OCI-LY3 (cell line): ENCODE results near the gene COL16A1.

Experiments used
- H2AFZ ChIP-seq: fragments of 200-600, 300-600 bp; shearing (Covaris generic); 2 replicates; pipeline ENCODE4 v1.6.0; 2014; ENCODE audit warnings: antibody characterized with exemption, low read depth, low read length
- H3K27ac ChIP-seq: fragments of 200-600, 300-600 bp; sonication (generic); 2 replicates; pipeline ENCODE4 v1.5.1; 2014; ENCODE audit warnings: mild to moderate bottlenecking, low read length, moderate library complexity, mixed read lengths
- H3K27me3 ChIP-seq: fragments of 200-600, 300-600 bp; sonication (generic); 2 replicates; pipeline ENCODE4 v1.6.1; 2014; ENCODE audit warnings: low read depth, low read length, mixed read lengths
- H3K36me3 ChIP-seq: fragments of 200-600, 300-600 bp; sonication (generic); replicated peaks from 2 replicates; pipeline ENCODE3; 2014; ENCODE audit warnings: low read depth, low read length, mixed read lengths
- H3K4me1 ChIP-seq: fragments of 300-600, 200-600 bp; sonication (generic); 2 replicates; pipeline ENCODE4 v1.6.1; 2014; ENCODE audit warnings: low read length, mixed read lengths
- H3K4me2 ChIP-seq: fragments of 200-600, 300-600 bp; sonication (generic); 2 replicates; pipeline ENCODE4 v1.6.1; 2014; ENCODE audit warnings: low read length, mixed read lengths
- H3K4me3 ChIP-seq: fragments of 300-600, 200-600 bp; sonication (generic); 2 replicates; pipeline ENCODE4 v1.5.1; 2014; ENCODE audit warnings: antibody characterized with exemption, mild to moderate bottlenecking, low read length, moderate library complexity
- H3K79me2 ChIP-seq: fragments of 300-600, 200-600 bp; shearing (Covaris generic); 2 replicates; pipeline ENCODE4 v1.6.1; 2014; ENCODE audit warnings: mild to moderate bottlenecking, low read length, mixed read lengths
- H3K9ac ChIP-seq: fragments of 300-600, 200-600 bp; shearing (Covaris generic); 2 replicates; pipeline ENCODE4 v1.6.0; 2014; ENCODE audit warnings: mild to moderate bottlenecking, low read length, moderate library complexity
- H3K9me3 ChIP-seq: fragments of 200-600, 300-600 bp; shearing (Covaris generic); 2 replicates; pipeline ENCODE4 v1.6.1; 2014; ENCODE audit warnings: low read length, mixed read lengths; ENCODE audit not compliant: insufficient read depth
- H4K20me1 ChIP-seq: fragments of 200-600, 300-600 bp; sonication (generic); 2 replicates; pipeline ENCODE4 v1.6.1; 2016; ENCODE audit warnings: low read length, mixed read lengths; ENCODE audit not compliant: insufficient read depth
- EZH2phosphoT487 ChIP-seq: fragments of 200-600 bp; shearing (Covaris generic); IDR thresholded peaks from 2 replicates; pipeline ENCODE4 v1.6.1; 2018; ENCODE audit warnings: antibody characterized with exemption, mixed run types, low read depth
- TF ChIP-seq, protein P1 (sequence below): fragments of 200-600, 300-600 bp; sonication (generic); IDR thresholded peaks from 2 replicates; pipeline ENCODE4 v1.5.1; 2014; ENCODE audit warnings: antibody characterized with exemption, low read length, low read depth

COL16A1 gene

DNA sequence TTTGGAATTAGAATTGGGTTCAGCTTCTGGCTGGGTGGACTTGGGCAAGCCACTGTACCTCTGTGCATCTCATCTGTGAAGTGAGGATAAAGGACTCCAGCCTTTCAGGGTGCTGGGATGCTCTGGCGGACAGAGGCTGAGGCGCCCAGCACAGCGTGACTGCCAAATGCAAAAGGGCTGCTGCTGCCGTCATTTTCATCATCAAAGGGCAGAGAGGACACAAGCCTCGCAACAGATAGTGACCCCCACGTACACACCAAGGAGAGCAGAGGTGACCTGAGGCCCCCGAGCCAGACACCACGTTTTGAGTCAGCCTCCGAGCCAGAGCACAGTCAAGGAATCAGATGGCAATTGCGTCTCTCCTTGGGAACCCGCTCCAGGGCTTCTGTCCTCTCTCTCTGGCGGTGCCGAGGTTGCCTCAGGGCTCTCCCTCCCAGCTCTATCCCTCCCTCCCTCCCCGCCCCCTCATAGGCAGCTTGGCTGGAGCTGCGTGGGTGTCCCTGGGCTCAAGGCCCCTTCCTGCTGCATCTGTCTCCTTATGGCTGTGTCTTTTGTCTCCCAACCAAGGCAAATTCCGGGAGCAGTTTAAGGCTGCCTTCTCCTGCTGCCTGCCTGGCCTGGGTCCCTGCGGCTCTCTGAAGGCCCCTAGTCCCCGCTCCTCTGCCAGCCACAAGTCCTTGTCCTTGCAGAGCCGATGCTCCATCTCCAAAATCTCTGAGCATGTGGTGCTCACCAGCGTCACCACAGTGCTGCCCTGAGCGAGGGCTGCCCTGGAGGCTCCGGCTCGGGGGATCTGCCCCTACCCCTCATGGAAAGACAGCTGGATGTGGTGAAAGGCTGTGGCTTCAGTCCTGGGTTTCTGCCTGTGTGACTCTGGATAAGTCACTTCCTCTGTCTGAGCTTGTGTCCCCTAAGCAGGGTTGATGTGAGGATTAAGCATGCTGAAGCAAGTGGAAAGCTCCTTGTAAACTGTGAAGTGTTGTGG, 77.3 kb downstream of the COL16A1 start:
- Histone ChIP-seq H3K4me2 (no peak overlapping the region), H3K9me3 (no peaks in the 10 kb centered on the region), H4K20me1 (no peaks in the 10 kb centered on the region), H3K9ac (no peak overlapping the region), H3K4me3 (no peak overlapping the region), H3K27ac (no peak overlapping the region), H2AFZ (no peak overlapping the region), H3K79me2 (no peaks in the 10 kb centered on the region), H3K4me1 (peaks cover 11% of the 10 kb centered on the region), H3K27me3 (no peaks in the 10 kb centered on the region), H3K36me3 (no peaks in the 10 kb centered on the region)
- TF ChIP-seq EZH2phosphoT487: no peak
- TF ChIP-seq, protein P1, sequence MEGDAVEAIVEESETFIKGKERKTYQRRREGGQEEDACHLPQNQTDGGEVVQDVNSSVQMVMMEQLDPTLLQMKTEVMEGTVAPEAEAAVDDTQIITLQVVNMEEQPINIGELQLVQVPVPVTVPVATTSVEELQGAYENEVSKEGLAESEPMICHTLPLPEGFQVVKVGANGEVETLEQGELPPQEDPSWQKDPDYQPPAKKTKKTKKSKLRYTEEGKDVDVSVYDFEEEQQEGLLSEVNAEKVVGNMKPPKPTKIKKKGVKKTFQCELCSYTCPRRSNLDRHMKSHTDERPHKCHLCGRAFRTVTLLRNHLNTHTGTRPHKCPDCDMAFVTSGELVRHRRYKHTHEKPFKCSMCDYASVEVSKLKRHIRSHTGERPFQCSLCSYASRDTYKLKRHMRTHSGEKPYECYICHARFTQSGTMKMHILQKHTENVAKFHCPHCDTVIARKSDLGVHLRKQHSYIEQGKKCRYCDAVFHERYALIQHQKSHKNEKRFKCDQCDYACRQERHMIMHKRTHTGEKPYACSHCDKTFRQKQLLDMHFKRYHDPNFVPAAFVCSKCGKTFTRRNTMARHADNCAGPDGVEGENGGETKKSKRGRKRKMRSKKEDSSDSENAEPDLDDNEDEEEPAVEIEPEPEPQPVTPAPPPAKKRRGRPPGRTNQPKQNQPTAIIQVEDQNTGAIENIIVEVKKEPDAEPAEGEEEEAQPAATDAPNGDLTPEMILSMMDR: no peak

DNA sequence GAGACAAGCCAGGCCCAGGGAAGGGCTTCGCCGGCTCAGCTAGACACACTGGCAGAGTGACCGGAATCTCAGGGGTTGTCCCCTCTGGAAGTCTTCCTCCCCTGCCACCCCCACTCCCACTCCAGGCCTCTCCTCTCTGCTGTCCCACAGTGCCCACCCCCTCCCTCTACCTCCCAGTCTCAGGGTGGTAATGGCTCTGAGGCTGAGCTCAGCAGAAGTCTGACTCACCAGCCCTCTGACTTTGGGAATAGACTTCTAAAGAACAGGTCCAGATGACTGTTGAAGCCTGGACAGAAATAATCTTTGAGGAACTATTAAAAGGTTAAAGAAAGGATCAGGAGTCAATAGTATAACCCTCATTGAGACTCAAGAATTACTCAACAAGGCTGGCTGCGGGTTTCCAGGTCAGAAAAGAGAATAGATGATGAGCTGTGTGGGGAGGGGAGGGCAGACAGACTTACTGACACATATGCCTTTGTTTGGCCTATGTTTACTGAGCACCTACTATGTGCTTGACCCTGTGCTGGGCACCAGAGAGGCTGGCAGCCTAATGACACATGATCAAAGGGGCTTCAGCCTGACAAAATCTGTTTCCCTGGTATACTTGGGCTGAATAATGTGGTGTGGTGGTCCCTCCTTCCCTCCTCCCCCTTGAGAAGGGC, 78.1 kb downstream of the COL16A1 start:
- TF ChIP-seq EZH2phosphoT487: no peak
- TF ChIP-seq, protein P1: no peak
- Histone ChIP-seq H3K4me3 (no peak overlapping the region), H3K4me1 (peaks cover 11% of the 10 kb centered on the region), H3K4me2 (no peak overlapping the region), H2AFZ (no peak overlapping the region), H3K36me3 (no peaks in the 10 kb centered on the region), H3K79me2 (no peaks in the 10 kb centered on the region), H3K27ac (no peak overlapping the region), H3K9ac (no peak overlapping the region), H3K27me3 (no peaks in the 10 kb centered on the region), H3K9me3 (no peaks in the 10 kb centered on the region), H4K20me1 (no peaks in the 10 kb centered on the region)

DNA sequence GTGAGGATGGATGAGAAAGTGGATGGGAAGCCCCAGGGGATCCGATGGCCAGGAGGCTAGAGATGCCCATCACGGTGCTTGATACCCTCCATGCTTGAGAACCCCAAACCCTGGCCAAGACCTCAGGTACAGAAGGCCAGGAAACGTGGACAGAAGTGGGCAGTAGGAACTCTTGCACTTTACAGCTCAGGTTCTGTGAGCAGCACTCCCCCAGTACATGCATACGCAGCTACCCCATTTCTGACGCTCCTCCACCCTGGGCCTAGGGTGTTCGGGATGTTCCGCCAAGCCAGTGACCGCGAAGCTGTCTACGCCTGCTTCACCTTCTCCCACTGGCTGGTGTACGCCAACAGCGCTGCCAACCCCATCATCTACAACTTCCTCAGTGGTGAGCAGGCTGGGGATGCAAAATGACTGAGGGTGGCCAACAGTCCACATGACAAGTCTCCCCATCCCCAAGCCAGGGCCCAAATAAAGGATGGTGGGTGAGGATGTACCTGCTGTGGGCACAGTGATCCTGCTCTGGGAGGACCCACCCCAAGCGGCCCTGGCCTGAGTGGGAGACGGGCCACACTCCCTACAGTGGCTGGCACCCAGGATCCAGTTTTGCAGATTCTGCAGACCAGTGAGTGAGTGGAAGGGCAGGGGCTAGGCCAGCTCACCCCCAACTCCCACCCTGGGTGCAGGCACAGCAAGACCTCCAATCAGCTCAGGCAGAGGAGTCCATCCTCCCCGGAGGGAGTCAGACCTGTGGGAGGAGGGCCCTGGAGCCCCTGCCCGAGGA, 78.9 kb downstream of the COL16A1 start:
- no peaks in the 10 kb centered on the region for H3K9me3 ChIP-seq
- no peaks in the 10 kb centered on the region for H3K79me2 ChIP-seq
- 0 out of 2 replicates have a peak overlapping the region, but pooled peaks have one; percentile 12 for H3K4me2 ChIP-seq
- peaks cover 11% of the 10 kb centered on the region for H3K4me1 ChIP-seq
- no peak for TF ChIP-seq EZH2phosphoT487
- TF ChIP-seq, protein P1: no peak
- H3K27ac ChIP-seq: no peak overlapping the region
- H4K20me1 ChIP-seq: no peaks in the 10 kb centered on the region
- no peaks in the 10 kb centered on the region for H3K36me3 ChIP-seq
- H3K4me3 ChIP-seq: no peak overlapping the region
- H3K9ac ChIP-seq: no peak overlapping the region
- no peaks in the 10 kb centered on the region for H3K27me3 ChIP-seq
- no peak overlapping the region for H2AFZ ChIP-seq
